BE2C (cell line): ENCODE results near the gene NUP62CL.

Experiments used
- DNase-seq: peaks from one replicate; pipeline ENCODE4 v3.0.0-alpha.2; 2020
- H3K27me3 ChIP-seq: fragments of 250-450 bp; sonication (Bioruptor Pico); 2 replicates; pipeline ENCODE4 v1.5.1; 2020; ENCODE audit warnings: mild to moderate bottlenecking
- H3K36me3 ChIP-seq: fragments of 250-450 bp; sonication (Bioruptor Pico); 2 replicates; pipeline ENCODE4 v1.5.1; 2020; ENCODE audit warnings: mild to moderate bottlenecking
- H3K4me1 ChIP-seq: fragments of 250-450 bp; sonication (Bioruptor Pico); 2 replicates; pipeline ENCODE4 v1.5.1; 2020
- H3K4me3 ChIP-seq: 2 replicates; pipeline ENCODE4 v1.5.1; 2011; ENCODE audit warnings: low read depth, low read length
- H3K9me3 ChIP-seq: fragments of 250-450 bp; sonication (Bioruptor Pico); 2 replicates; pipeline ENCODE4 v1.5.1; 2020
- TF ChIP-seq, protein P1 (sequence below): IDR thresholded peaks from 2 replicates; pipeline ENCODE4 v1.5.1; 2012; ENCODE audit warnings: mild to moderate bottlenecking, low read depth, low read length

NUP62CL gene

DNA sequence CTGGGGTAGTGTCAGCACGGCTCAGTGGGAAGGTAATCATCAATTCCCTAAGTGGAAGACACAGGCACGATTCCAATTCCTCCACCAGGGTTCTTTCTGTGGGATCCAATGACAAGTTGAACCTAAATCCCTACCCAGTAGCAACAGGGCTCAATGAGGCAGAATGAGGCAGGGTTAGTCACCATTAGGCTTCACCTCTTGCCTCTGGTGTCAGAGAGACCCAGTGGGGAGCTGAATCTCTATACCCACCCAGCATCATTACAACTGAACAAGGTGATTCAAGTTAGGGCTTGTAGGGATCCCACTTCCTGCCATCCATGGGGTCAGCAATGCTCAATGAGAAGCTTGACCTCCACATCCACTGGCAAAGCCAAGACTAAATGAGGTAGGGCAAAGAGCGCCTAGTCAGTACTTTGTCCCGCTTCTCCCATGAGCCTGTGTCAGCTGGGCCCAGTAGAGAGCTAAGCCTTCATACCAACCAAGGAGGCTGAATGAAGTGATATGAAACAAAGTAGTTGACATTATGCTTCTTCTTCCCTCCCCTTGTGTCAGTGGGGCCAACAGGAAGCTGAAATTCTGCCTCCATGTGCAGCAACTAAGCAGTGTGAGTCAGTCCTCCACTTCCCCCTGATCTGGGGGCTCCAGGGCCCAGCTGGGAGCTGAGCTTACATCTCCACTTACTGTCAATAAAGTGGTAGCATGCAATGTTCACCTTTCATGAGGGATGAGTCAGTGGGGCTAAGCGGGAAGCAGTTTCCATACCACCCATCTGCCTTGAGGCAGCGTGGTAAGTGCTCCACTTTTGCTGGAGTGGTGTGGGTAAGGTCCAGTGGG is 51.2 kb downstream of the NUP62CL start:
- no peak overlapping the region for H3K4me3 ChIP-seq
- no peaks in the 10 kb centered on the region for H3K27me3 ChIP-seq
- H3K36me3 ChIP-seq: no peaks in the 10 kb centered on the region
- TF ChIP-seq, protein P1, sequence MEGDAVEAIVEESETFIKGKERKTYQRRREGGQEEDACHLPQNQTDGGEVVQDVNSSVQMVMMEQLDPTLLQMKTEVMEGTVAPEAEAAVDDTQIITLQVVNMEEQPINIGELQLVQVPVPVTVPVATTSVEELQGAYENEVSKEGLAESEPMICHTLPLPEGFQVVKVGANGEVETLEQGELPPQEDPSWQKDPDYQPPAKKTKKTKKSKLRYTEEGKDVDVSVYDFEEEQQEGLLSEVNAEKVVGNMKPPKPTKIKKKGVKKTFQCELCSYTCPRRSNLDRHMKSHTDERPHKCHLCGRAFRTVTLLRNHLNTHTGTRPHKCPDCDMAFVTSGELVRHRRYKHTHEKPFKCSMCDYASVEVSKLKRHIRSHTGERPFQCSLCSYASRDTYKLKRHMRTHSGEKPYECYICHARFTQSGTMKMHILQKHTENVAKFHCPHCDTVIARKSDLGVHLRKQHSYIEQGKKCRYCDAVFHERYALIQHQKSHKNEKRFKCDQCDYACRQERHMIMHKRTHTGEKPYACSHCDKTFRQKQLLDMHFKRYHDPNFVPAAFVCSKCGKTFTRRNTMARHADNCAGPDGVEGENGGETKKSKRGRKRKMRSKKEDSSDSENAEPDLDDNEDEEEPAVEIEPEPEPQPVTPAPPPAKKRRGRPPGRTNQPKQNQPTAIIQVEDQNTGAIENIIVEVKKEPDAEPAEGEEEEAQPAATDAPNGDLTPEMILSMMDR: no peak
- H3K9me3 ChIP-seq: no peaks in the 10 kb centered on the region
- no peak for DNase-seq
- H3K4me1 ChIP-seq: no peaks in the 10 kb centered on the region

DNA sequence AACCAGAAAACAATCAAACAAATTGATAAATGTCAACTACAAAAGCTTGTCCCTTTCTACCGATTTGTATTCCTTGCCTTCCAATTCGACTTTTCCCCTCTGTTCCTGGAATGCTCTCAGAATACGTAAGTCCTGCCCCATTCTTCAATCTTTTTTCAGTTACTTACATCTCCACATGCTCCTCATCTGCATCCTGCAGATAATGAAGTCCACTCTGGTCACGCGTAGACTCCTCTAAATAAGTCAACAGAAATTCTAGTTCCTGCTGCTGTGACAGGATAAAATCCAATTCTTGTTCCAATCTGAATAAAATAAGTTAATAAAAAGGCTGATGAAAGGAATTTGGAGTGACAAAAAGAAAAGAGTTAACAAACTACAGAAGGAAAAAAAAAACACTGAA is 53.2 kb downstream of the NUP62CL start:
- Histone ChIP-seq H3K4me3 (no peak overlapping the region), H3K27me3 (no peaks in the 10 kb centered on the region), H3K9me3 (no peaks in the 10 kb centered on the region), H3K4me1 (no peaks in the 10 kb centered on the region), H3K36me3 (no peaks in the 10 kb centered on the region)
- TF ChIP-seq, protein P1: no peak
- DNase-seq: no peak

DNA sequence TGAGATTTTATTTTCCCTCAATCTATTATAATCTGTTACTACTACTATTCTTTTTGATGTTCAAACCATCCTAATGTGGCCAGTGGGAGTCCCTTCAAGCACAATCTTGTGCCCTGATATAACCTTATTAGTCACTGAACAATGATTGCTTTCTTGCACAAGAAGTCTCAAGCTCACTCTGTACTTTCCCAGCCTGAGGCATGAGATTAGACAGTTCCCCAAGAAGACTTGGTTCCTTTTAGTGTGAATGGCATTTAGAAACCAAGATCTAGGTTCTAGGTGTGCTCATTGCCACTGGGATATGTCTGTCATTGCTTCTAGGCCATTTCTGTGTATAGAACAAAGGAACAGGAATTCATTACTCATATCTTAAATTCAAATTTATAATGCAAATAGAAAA is 59.6 kb downstream of the NUP62CL start:
- Histone ChIP-seq H3K4me3 (no peak overlapping the region), H3K36me3 (no peaks in the 10 kb centered on the region), H3K9me3 (no peaks in the 10 kb centered on the region), H3K4me1 (no peaks in the 10 kb centered on the region), H3K27me3 (no peaks in the 10 kb centered on the region)
- no peak for DNase-seq
- TF ChIP-seq, protein P1: no peak

DNA sequence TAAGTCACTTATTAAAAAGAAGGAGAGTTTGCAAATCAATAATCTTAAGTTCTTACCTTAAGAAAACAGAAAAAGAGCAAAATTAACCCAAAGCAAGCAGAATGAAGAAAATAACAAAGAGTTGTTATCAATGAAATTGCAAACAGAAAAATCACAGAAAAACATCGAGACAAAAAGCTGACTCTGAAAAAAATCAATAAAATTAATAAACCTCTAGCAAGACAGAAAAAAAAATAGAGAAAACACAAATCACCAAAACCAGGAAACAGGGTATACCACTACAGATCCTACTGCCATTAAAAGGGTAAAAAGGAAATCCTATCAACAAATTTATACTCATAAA is 70.3 kb downstream of the NUP62CL start:
- no peak for DNase-seq
- Histone ChIP-seq H3K4me3 (no peak overlapping the region), H3K4me1 (no peaks in the 10 kb centered on the region), H3K9me3 (no peaks in the 10 kb centered on the region), H3K36me3 (no peaks in the 10 kb centered on the region), H3K27me3 (no peaks in the 10 kb centered on the region)
- TF ChIP-seq, protein P1: no peak

DNA sequence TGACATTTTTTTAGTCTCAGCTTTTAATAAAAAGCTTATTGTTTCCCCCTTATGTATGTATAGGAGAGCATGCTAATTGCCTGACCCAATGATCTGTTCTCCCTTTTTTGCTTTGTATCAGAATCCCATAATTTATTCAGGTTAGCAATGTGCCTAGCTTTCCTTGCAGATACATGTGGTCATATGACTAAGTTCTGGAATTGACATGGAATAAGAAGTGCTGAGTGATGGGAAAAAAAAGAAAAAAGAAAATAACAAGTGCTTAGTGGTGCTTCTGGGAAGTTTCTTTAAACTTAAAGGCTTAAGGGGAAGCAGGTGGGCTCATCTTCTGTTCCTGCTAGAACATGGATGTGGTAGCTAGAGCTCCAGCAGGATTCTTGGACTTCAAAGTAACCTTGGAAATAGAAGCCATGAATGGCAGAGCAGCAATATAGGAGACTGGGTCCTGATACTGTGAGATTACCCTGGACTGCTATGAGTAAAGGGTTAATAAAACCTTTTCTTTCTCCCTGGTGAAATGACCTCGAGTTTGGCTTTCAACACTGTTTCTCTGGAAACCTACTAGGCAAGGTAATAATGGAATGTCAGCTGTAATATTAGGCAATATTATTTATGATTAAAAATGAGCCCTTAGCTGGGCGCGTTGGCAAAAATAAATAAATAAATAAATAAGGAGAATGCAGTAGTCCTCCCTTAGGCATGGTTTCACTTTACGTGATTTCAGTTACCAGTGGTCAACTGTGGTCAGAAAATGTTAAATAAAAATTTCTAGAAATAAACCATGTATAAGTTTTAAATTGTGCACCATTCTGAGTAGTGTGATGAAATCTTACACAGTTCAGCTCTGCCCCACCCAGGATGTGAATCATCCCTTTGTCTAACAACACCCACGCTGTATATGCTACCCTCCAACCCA is 70.9 kb downstream of the NUP62CL start:
- Histone ChIP-seq H3K4me3 (no peak overlapping the region), H3K9me3 (no peaks in the 10 kb centered on the region), H3K36me3 (no peaks in the 10 kb centered on the region), H3K27me3 (no peaks in the 10 kb centered on the region), H3K4me1 (no peaks in the 10 kb centered on the region)
- TF ChIP-seq, protein P1: no peak
- no peak for DNase-seq

DNA sequence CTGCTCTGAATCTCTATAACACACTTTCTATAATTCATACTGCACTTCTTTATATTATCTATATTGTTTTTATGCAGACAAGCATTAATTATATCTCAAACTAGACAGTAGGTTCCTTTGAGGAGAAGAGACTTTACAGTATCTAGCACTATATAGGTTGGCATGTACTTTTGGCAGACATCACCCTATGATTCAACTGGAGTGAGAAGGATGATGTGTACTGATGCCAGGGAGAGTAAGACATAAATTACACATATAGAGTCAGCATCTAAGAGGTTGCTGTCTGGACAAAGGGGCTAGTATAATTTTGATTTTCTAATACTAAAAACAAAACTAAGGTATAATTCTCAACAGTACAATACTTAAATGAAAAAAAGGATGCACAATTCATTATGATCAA is 82.5 kb downstream of the NUP62CL start:
- TF ChIP-seq, protein P1: no peak
- no peaks in the 10 kb centered on the region for H3K27me3 ChIP-seq
- DNase-seq: no peak

More for the DNA sequence above, 82.5 kb downstream of the NUP62CL start:
- Histone ChIP-seq H3K36me3 (no peaks in the 10 kb centered on the region), H3K4me1 (no peaks in the 10 kb centered on the region), H3K4me3 (no peak overlapping the region), H3K9me3 (no peaks in the 10 kb centered on the region)
